IMR-90 (cell line): ENCODE data around the gene MYO1D. TPM values are rescaled to one million over a fixed set of nuclear protein-coding genes. Genes with fewer than 3 reads are reported as not detected.

Experiments
- ATAC-seq: fragments of 200-7000 bp; cut with Tn5 transposase; 2 replicates; pipeline ENCODE4 v1.9.1; 2020; ENCODE audit warnings: low read depth, mild to moderate bottlenecking, moderate library complexity
- BruUV-seq: library from RNA; stranded (reverse); fragments of 400-500 nt; replicated peaks from 2 replicates; lab custom pipeline; 2021; lab: Mats Ljungman, UMichigan
- CTCF ChIA-PET: fragments of 300-600 bp; formaldehyde crosslinking; extraction: SDS; loops from one replicate; lab custom pipeline; 2021; ENCODE audit warnings: antibody characterized with exemption; lab: Yijun Ruan, JAX
- POLR2A ChIA-PET: fragments of 300-600 bp; sonication (Branson Sonifier 250); formaldehyde crosslinking; loops from one replicate; lab custom pipeline; 2022; ENCODE audit warnings: antibody characterized with exemption; ENCODE audit not compliant: unreplicated experiment; lab: Charles Lee
- DNase-seq: peaks from one replicate; pipeline ENCODE4 v3.0.0; 2013
- H2AFZ ChIP-seq: replicated peaks from 2 replicates; pipeline ENCODE3; 2013; ENCODE audit warnings: low read length, mild to moderate bottlenecking; ENCODE audit not compliant: poor library complexity
- H2AK5ac ChIP-seq: 2 replicates; pipeline ENCODE4 v1.6.1; 2013; ENCODE audit warnings: low read depth, low read length, inconsistent platforms
- H2AK9ac ChIP-seq: replicated peaks from 2 replicates; pipeline ENCODE3; 2013; ENCODE audit warnings: mild to moderate bottlenecking, low read depth, low read length, moderate library complexity; ENCODE audit not compliant: poor library complexity
- H2BK120ac ChIP-seq: 2 replicates; pipeline ENCODE4 v1.6.1; 2013; ENCODE audit warnings: low read depth, low read length, inconsistent platforms
- H2BK15ac ChIP-seq: 3 replicates; pipeline ENCODE4 v1.6.1; 2013; ENCODE audit warnings: low read depth, low read length, inconsistent platforms
- H2BK20ac ChIP-seq: 2 replicates; pipeline ENCODE4 v1.6.1; 2013; ENCODE audit warnings: low read depth, mild to moderate bottlenecking, inconsistent platforms, low read length, moderate library complexity
- H2BK5ac ChIP-seq: 2 replicates; pipeline ENCODE4 v1.6.1; 2013; ENCODE audit warnings: mild to moderate bottlenecking, low read depth, low read length, inconsistent platforms; ENCODE audit not compliant: poor library complexity, severe bottlenecking
- H3K14ac ChIP-seq: replicated peaks from 2 replicates; pipeline ENCODE4 v1.6.1; 2013; ENCODE audit warnings: low read depth, low read length, inconsistent platforms
- H3K18ac ChIP-seq: 2 replicates; pipeline ENCODE4 v1.6.1; 2013; ENCODE audit warnings: low read depth, low read length, control low read depth
- H3K23ac ChIP-seq: 2 replicates; pipeline ENCODE4 v1.6.1; 2013; ENCODE audit warnings: low read depth, low read length, inconsistent platforms
- H3K27ac ChIP-seq: 2 replicates; pipeline ENCODE4 v1.5.1; 2013; ENCODE audit warnings: mild to moderate bottlenecking, control low read depth, low read length; ENCODE audit not compliant: insufficient read depth
- H3K27me3 ChIP-seq: 2 replicates; pipeline ENCODE4 v1.6.1; 2013; ENCODE audit warnings: low read length; ENCODE audit not compliant: control insufficient read depth, insufficient read depth
- H3K36me3 ChIP-seq: 2 replicates; pipeline ENCODE4 v1.6.1; 2013; ENCODE audit warnings: low read length, mixed read lengths; ENCODE audit not compliant: control insufficient read depth, insufficient read depth
- H3K4ac ChIP-seq: 2 replicates; pipeline ENCODE4 v1.6.1; 2013; ENCODE audit warnings: low read depth, low read length, inconsistent platforms
- H3K4me1 ChIP-seq: 2 replicates; pipeline ENCODE4 v1.6.1; 2013; ENCODE audit warnings: low read length, mixed read lengths; ENCODE audit not compliant: control insufficient read depth, insufficient read depth
- H3K4me2 ChIP-seq: 2 replicates; pipeline ENCODE4 v1.6.1; 2013; ENCODE audit warnings: low read depth, mild to moderate bottlenecking, control low read depth, low read length, moderate library complexity
- H3K4me3 ChIP-seq: 2 replicates; pipeline ENCODE4 v1.5.1; 2013; ENCODE audit warnings: low read depth, mild to moderate bottlenecking, control low read depth, low read length, moderate library complexity; ENCODE audit not compliant: insufficient read depth
- H3K56ac ChIP-seq: 2 replicates; pipeline ENCODE4 v1.6.1; 2013; ENCODE audit warnings: low read length, inconsistent platforms; ENCODE audit not compliant: insufficient read depth; ENCODE audit errors: extremely low read depth
- H3K79me1 ChIP-seq, 2 experiments: 2 replicates each; pipeline ENCODE4 v1.6.1; 2013; ENCODE audit warnings: low read length in 2 of 2, inconsistent platforms in 1 of 2, low read depth in 1 of 2
- H3K9ac ChIP-seq: 2 replicates; pipeline ENCODE4 v1.6.1; 2013; ENCODE audit warnings: low read depth, low read length, control low read depth
- H3K9me1 ChIP-seq: 2 replicates; pipeline ENCODE4 v1.6.1; 2013; ENCODE audit warnings: low read length, inconsistent platforms; ENCODE audit not compliant: insufficient read depth
- H3K9me3 ChIP-seq: 2 replicates; pipeline ENCODE4 v1.6.1; 2013; ENCODE audit warnings: low read length; ENCODE audit not compliant: control insufficient read depth, insufficient read depth
- H4K20me1 ChIP-seq: 2 replicates; pipeline ENCODE4 v1.6.1; 2013; ENCODE audit warnings: low read length, inconsistent platforms; ENCODE audit not compliant: insufficient read depth
- H4K5ac ChIP-seq: 2 replicates; pipeline ENCODE4 v1.6.1; 2013; ENCODE audit warnings: mild to moderate bottlenecking, low read depth, low read length, control low read depth
- H4K8ac ChIP-seq, 2 experiments: 2 replicates each; pipeline ENCODE4 v1.6.1; 2013; ENCODE audit warnings: low read depth in 2 of 2, low read length in 2 of 2, control low read depth in 1 of 2, inconsistent platforms in 1 of 2
- H4K91ac ChIP-seq: 2 replicates; pipeline ENCODE4 v1.6.1; 2013; ENCODE audit warnings: low read depth, low read length, inconsistent platforms; ENCODE audit not compliant: insufficient read depth
- CEBPB ChIP-seq: IDR thresholded peaks from 2 replicates; pipeline ENCODE4 v1.6.1; 2012; ENCODE audit warnings: low read depth, low read length, improper control_type of control experiment
- MAZ ChIP-seq: IDR thresholded peaks from 2 replicates; pipeline ENCODE4 v1.6.1; 2012; ENCODE audit warnings: low read depth, mild to moderate bottlenecking, low read length, improper control_type of control experiment, moderate library complexity, borderline replicate concordance
- RCOR1 ChIP-seq: IDR thresholded peaks from 2 replicates; pipeline ENCODE4 v1.6.1; 2012; ENCODE audit warnings: mild to moderate bottlenecking, low read length, improper control_type of control experiment; ENCODE audit not compliant: insufficient replicate concordance
- WGBS, 2 experiments: methylation state at CpG; one replicate each; pipeline versions ENCODE4 v1.1.5 to v1.1.7; 2013; ENCODE audit warnings: missing lambda C conversion rate in 2 of 2; ENCODE audit not compliant: insufficient read length in 1 of 2; ENCODE audit errors: extremely low coverage in 2 of 2; 5-methylcytosine and 5-hydroxymethylcytosine counted together
- dilution Hi-C: fragments of 300-500 bp; cut with HindIII; formaldehyde crosslinking; loops from one replicate; pipeline ENCODE4 v1.14.3; 2018; ENCODE audit warnings: low sequenced_read_pairs; ENCODE audit not compliant: unreplicated experiment
- in situ Hi-C: fragments of 300-500 bp; cut with MboI; formaldehyde crosslinking; loops from 3 replicates; pipeline ENCODE4 v1.14.3; 2019; ENCODE audit warnings: low sequenced_read_pairs, inconsistent platforms, mixed read lengths
- intact Hi-C: fragments of 100-400 bp; cut with micrococcal nuclease; formaldehyde crosslinking; loops from 2 replicates; pipeline ENCODE4 v1.10.0; 2022
- polyA plus RNA-seq, 3 experiments: library from polyadenylated mRNA; depleted of rRNA; stranded (reverse); fragments of >200 nt; gene quantifications; 2 replicates each; pipeline ENCODE4 v1.2.3, GENCODE V29; 2012; ENCODE audit warnings: low replicate concordance in 1 of 3
- total RNA-seq: library from RNA; depleted of rRNA; stranded (reverse); fragments of >200 nt; gene quantifications from 2 replicates; pipeline ENCODE4 v1.2.3, GENCODE V29; 2012

The MYO1D gene
- total and polyA plus RNA-seq, 2 of the 4 experiments (the other 2 are of a cell fraction), result 0.63 to 0.90 TPM

- POLR2A ChIA-PET, result no interaction called here
- dilution Hi-C loops, result no loop called here
Observed at GRCh38 chr17:32549559-32549958, 327.4 kb downstream of the MYO1D start.

More at GRCh38 chr17:32549559-32549958, 327.4 kb downstream of the MYO1D start:
- peaks cover 6% of the 10 kb centered on the region for H3K27me3 ChIP-seq
- H3K9me1 ChIP-seq, result no peaks in the 10 kb centered on the region
- H4K91ac ChIP-seq, result no peak overlapping the region
- no peak overlapping the region for H2BK5ac ChIP-seq
- no peaks in the 10 kb centered on the region for H3K79me1 ChIP-seq
- no peak overlapping the region for H2BK15ac ChIP-seq
- H3K23ac ChIP-seq, result no peak overlapping the region
- H3K9ac ChIP-seq, result no peak overlapping the region
- H3K4me3 ChIP-seq, result no peak overlapping the region
- CTCF ChIA-PET, result no interaction called here
- no peak overlapping the region for H2AK9ac ChIP-seq
- WGBS, 2 experiments, result no CpG with 5 or more reads among the region's 3 CpGs
- H3K14ac ChIP-seq, result no peak overlapping the region
- H3K9me3 ChIP-seq, result no peaks in the 10 kb centered on the region
- H4K5ac ChIP-seq, result no peak overlapping the region
- no peak overlapping the region for H2AFZ ChIP-seq
- intact Hi-C loops, result no loop called here
- TF ChIP-seq MAZ (no peak), RCOR1 (no peak), CEBPB (peak; percentile 93)
- H3K27ac ChIP-seq, result no peak overlapping the region
- in situ Hi-C loops, result no loop called here
- DNase-seq (no peak), ATAC-seq (no peak)
- H2BK120ac ChIP-seq, result no peak overlapping the region
- H3K4me2 ChIP-seq, result no peak overlapping the region
- H3K18ac ChIP-seq, result no peak overlapping the region
- H3K4ac ChIP-seq, result no peak overlapping the region
- H3K56ac ChIP-seq, result no peak overlapping the region
- no TSS peak for BruUV-seq
- no peak overlapping the region for H2BK20ac ChIP-seq
- no peak overlapping the region for H2AK5ac ChIP-seq
- H3K4me1 ChIP-seq, result no peaks in the 10 kb centered on the region
- H4K20me1 ChIP-seq, result no peaks in the 10 kb centered on the region
- H3K36me3 ChIP-seq, result no peaks in the 10 kb centered on the region
- no peak overlapping the region for H4K8ac ChIP-seq
